ENCODE results near the gene CDH4. TPM values are rescaled to one million over a fixed set of nuclear protein-coding genes. Genes with fewer than 3 reads are reported as not detected.

Gene CDH4
- total RNA-seq, 2 experiments from 2014 or later = 0.11 to 0.18 TPM

- intact Hi-C loops (cut with micrococcal nuclease) = no loop called here
- peaks cover 3% of the 10 kb centered on the region for H3K9me3 Mint-ChIP-seq
- H3K36me3 Mint-ChIP-seq (ENCODE audit: low read depth) = no peaks in the 10 kb centered on the region
- H3K4me1 Mint-ChIP-seq (ENCODE audit: low read depth) = no peaks in the 10 kb centered on the region
- H3K27me3 Mint-ChIP-seq = no peaks in the 10 kb centered on the region
- CTCF ChIA-PET = no interaction called here
- no peak for ATAC-seq
- H3K4me3 Mint-ChIP-seq = no peak overlapping the region
- no peak for DNase-seq
- no peak for TF ChIP-seq CTCF (IDR thresholded peaks at IDR 0.05)
- H3K27ac Mint-ChIP-seq = no peak overlapping the region
- POLR2A ChIA-PET = no interaction called here
These were observed 208.4 kb downstream of the CDH4 start for GRCh38 chr20:61460261-61461052.

GRCh38 chr20:61461461-61461860 is 209.4 kb downstream of the CDH4 start:
- intact Hi-C loops (cut with micrococcal nuclease) = no loop called here
- Mint-ChIP-seq H3K4me1 (ENCODE audit: low read depth) (no peaks in the 10 kb centered on the region), H3K4me3 (no peak overlapping the region), H3K27ac (no peak overlapping the region), H3K27me3 (no peaks in the 10 kb centered on the region), H3K36me3 (ENCODE audit: low read depth) (no peaks in the 10 kb centered on the region), H3K9me3 (peaks cover 3% of the 10 kb centered on the region)
- POLR2A ChIA-PET = no interaction called here
- CTCF ChIA-PET = no interaction called here
- TF ChIP-seq CTCF (IDR thresholded peaks at IDR 0.05) = no peak
- ATAC-seq = no peak
- no peak for DNase-seq

DNA sequence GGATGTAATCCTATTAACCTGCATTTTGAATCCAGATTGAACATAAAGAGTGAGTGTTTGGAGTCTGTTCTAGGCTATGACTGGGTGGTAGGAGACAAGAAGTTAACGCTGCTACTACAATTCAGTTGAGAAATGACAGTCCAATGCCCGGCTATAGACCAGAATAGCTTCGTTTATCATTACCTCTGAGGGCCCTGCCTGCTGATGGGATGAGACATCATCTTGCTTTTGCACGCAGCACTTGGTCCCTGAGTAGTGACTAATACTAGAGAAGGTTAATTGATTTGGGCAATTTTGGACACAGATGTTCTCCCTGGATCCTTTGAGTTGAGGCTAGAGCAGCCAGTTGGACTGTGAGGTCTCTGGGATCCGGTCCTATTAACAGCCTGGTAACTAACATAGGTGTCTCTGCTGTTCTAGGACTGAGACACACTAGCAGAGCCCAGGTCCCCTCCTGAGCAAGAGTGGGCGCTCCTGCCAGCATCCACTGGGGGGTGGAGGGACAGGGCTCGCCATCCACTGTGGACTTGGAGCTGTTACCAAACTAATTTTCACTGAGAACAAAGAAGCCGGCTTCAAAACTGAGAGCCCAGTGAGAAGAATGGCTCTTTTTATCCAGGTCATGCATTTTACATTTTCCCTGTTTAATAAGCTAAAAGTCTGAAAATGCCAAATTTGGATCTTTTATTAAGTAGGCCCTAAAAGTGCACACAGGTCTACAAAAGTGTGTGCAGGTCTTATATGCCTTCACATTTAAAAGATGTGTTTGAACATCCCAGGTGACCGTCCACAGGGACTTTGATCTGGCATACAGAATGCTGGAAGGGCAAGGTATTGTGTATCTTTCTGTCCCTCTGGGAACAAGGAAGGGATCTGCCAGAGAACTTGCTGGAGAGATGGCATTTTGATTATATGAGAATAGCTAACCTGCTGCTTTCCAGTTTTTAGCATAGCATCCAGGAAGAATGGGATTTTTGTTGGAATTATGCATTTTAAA is 212.5 kb downstream of the CDH4 start:
- Mint-ChIP-seq H3K27me3 (no peaks in the 10 kb centered on the region), H3K36me3 (ENCODE audit: low read depth) (no peaks in the 10 kb centered on the region), H3K4me1 (ENCODE audit: low read depth) (no peaks in the 10 kb centered on the region), H3K4me3 (no peak overlapping the region), H3K9me3 (peaks cover 19% of the 10 kb centered on the region), H3K27ac (no peak overlapping the region)
- ChIA-PET CTCF (no interaction called here), POLR2A (no interaction called here)
- ATAC-seq (no peak), DNase-seq (no peak)
- intact Hi-C loops (cut with micrococcal nuclease) = no loop called here
- no peak for TF ChIP-seq CTCF (IDR thresholded peaks at IDR 0.05)

GRCh38 chr20:61475729-61476128 is 223.7 kb downstream of the CDH4 start:
- DNase-seq = no peak
- Mint-ChIP-seq H3K27me3 (peaks cover 11% of the 10 kb centered on the region), H3K27ac (no peak overlapping the region), H3K4me1 (ENCODE audit: low read depth) (no peaks in the 10 kb centered on the region), H3K36me3 (ENCODE audit: low read depth) (no peaks in the 10 kb centered on the region), H3K9me3 (peaks cover 3% of the 10 kb centered on the region), H3K4me3 (no peak overlapping the region)
- ChIA-PET CTCF (no interaction called here), POLR2A (no interaction called here)
- no peak for ATAC-seq
- intact Hi-C loops (cut with micrococcal nuclease) = no loop called here
- no peak for TF ChIP-seq CTCF (IDR thresholded peaks at IDR 0.05)

DNA sequence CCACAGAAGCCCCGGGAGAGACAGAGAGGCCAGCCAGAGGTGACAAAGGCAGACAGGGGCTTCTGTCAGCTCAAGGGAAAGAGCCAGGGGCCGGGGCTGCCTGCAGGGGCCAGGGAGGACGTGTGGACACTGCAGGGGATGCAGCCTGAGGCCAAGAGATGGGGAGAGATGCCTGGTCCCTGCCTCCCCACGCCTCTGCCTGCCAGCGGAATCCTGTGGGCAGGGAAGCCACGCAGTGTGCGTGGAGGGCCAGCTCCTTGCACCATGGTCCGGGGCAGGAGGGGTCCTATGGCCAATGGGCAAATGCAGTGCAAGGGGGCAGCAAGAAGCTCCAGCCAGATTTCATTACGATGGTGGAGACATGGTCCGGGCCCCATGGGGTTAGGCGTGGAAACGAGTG is 224.9 kb downstream of the CDH4 start:
- POLR2A ChIA-PET = no interaction called here
- Mint-ChIP-seq H3K27me3 (peaks cover 11% of the 10 kb centered on the region), H3K9me3 (peaks cover 3% of the 10 kb centered on the region), H3K36me3 (ENCODE audit: low read depth) (no peaks in the 10 kb centered on the region), H3K27ac (no peak overlapping the region), H3K4me1 (ENCODE audit: low read depth) (no peaks in the 10 kb centered on the region), H3K4me3 (no peak overlapping the region)
- CTCF ChIA-PET = no interaction called here
- intact Hi-C loops (cut with micrococcal nuclease) = no loop called here
- no peak for ATAC-seq
- no peak for DNase-seq
- no peak for TF ChIP-seq CTCF (IDR thresholded peaks at IDR 0.05)
